Activated naive CD8-positive, alpha-beta T cell (primary cell): Measurements from ENCODE around the gene BCO2.

Source experiments
- H3K27ac Mint-ChIP-seq: one replicate; pipeline ENCODE4 v1.8.0; 2021; ENCODE audit warnings: mixed read lengths
- H3K27me3 Mint-ChIP-seq: one replicate; pipeline ENCODE4 v1.8.0; 2021; ENCODE audit warnings: mixed read lengths
- H3K36me3 Mint-ChIP-seq: one replicate; pipeline ENCODE4 v1.8.0; 2021; ENCODE audit warnings: mixed read lengths
- H3K4me1 Mint-ChIP-seq: one replicate; pipeline ENCODE4 v1.8.0; 2021; ENCODE audit warnings: low read depth, mixed read lengths
- H3K4me3 Mint-ChIP-seq: one replicate; pipeline ENCODE4 v1.8.0; 2021; ENCODE audit warnings: mild to moderate bottlenecking, mixed read lengths
- H3K9me3 Mint-ChIP-seq: one replicate; pipeline ENCODE4 v1.8.0; 2021; ENCODE audit warnings: low read depth, mixed read lengths

BCO2 gene

DNA sequence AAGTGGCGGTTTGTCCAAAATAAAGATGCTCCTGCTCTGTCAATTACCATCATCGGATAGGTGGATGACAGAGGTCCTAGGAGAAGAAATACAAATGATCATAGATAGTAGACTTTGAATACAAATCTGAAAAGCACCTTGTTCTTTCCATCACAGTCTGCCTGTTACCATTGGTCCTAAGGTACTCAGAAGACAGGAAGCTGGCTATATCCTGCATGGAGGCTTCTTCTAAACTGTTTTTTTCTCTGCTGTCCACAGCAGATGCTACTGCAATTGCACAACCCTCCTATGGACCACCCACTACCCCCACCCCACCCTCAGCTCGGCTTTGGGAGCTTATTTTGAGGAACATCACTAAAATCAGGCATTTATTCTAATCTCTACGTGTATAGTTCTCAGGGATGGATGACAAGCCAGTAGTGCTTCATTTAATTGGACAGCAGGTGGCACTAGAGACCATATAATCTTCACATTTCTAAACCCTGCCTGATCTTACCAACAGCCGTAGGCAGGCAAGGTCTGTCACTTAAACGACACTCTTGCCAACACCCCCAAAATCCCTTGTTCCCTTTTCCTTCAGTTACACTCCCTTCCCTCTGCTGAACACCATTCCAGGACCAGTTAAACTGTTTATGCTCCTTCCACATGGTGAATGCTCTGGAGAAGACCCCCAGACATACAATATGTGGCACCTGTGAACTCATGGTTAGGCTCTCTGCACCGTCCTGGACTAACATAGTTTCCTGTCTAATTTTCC lies 44.3 kb downstream of the BCO2 start:
- Mint-ChIP-seq H3K4me3 (no peak overlapping the region), H3K27me3 (no peaks in the 10 kb centered on the region), H3K9me3 (no peaks in the 10 kb centered on the region)

DNA sequence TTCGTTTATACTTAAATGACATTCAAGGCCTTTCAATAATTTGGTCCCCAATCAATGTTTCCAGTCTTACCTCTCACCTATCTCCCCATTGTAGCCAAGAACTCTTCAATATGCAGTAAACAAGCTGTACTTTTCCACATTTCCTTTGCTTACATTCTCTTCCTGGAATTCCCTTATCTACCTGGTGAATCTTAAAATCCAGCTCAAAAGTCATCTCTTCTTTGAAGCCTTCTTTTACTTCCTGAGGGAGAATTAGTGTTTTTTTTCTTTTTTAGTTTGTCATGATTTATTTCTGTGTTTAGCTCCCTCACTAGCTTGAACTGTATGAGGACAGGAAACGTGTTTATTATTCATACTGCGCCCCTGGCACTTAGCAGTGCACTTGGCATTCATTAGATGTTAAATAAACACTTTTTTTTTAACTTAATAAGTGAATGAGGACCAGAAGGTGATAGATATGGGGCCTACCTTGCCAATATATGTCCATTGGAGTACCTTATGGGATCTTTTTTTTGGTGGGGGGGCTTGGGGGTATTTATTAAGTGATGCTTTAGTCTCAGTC lies 46.0 kb downstream of the BCO2 start:
- peaks cover 2% of the 10 kb centered on the region for H3K4me1 Mint-ChIP-seq
- no peaks in the 10 kb centered on the region for H3K36me3 Mint-ChIP-seq
- no peaks in the 10 kb centered on the region for H3K27me3 Mint-ChIP-seq
- H3K27ac Mint-ChIP-seq = no peak overlapping the region
- no peak overlapping the region for H3K4me3 Mint-ChIP-seq
- H3K9me3 Mint-ChIP-seq = no peaks in the 10 kb centered on the region

More for the DNA sequence above, 44.3 kb downstream of the BCO2 start:
- no peak overlapping the region for H3K27ac Mint-ChIP-seq
- peaks cover 2% of the 10 kb centered on the region for H3K4me1 Mint-ChIP-seq
- H3K36me3 Mint-ChIP-seq = no peaks in the 10 kb centered on the region

DNA sequence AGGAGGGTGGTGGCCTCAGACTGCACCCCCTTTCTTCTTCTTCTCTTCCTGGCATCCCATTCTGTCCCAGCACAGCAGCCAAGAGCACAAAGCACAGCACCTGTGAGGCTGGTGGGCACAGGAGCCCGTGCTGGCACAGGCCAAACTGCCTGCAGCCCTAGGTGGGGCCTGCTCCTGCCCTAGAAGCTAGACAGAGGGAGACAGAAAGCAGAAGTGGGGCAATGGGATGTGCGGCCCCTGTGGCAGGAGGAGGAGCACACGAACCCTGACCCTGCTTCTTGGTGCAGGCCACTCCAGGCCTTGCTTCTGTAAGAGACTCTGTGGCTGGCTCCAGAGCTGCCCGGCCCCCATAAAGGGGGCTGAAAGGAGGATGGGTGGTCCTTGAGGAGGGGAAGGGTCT lies 47.0 kb downstream of the BCO2 start:
- H3K27ac Mint-ChIP-seq = no peak overlapping the region
- no peaks in the 10 kb centered on the region for H3K9me3 Mint-ChIP-seq
- H3K27me3 Mint-ChIP-seq = no peaks in the 10 kb centered on the region
- peaks cover 7% of the 10 kb centered on the region for H3K4me1 Mint-ChIP-seq
- H3K36me3 Mint-ChIP-seq = no peaks in the 10 kb centered on the region
- H3K4me3 Mint-ChIP-seq = no peak overlapping the region

DNA sequence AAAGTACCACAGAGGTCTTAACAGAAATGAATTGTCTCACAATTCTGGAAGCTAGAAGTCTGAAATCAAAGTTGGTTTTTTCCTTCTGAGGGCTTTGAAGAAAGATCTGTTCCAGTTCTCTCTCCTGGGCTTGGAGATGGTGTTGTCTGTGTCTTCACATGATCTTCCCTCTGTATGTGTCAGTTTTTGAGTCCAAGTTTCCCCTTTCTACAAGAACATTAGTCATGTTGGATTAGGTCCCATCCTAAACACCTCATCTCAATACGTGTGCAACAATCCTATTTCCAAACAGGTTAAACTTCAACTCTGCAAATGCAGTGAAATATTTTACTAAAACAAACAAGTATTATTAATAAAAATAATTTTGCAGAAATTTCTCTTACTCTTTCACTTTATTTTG lies 47.8 kb downstream of the BCO2 start:
- Mint-ChIP-seq H3K27ac (no peak overlapping the region), H3K27me3 (no peaks in the 10 kb centered on the region), H3K4me3 (no peak overlapping the region), H3K36me3 (no peaks in the 10 kb centered on the region), H3K9me3 (no peaks in the 10 kb centered on the region), H3K4me1 (peaks cover 15% of the 10 kb centered on the region)

DNA sequence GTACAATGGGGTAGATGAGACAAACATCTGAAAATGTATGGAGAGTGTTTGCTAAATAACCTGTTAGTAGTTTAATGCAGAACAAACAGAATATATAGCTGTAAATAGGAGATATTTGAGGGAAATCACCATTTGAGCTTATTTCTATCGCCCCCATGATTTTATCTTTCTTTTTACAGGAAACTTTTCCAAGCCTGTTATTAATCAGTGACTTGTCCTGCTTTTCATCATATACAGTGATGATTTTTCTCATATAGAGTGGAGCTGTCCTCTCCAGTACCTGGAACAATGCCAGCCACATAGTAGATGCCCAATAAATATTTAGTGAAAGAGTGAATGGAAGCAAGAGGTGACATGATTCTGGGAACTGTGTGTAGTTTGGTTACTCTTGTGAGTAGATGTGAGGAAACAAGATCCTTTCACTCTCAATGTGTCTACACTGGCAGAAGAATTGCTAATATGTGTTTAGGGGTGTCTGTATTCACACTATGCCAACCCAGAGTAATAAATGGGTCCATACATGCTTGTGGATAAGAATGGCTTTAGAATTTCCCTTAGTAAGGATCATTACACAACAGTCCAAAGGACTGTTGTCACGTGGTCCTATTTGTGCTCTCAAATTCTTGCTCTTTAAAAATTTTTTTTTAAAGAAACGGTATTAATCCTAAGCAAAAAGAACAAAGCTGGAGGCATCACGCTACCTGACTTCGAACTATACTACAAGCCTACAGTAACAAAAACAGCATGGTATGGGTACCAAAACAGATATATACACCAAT lies 48.6 kb downstream of the BCO2 start:
- Mint-ChIP-seq H3K4me3 (no peak overlapping the region), H3K27ac (no peak overlapping the region), H3K4me1 (peaks cover 20% of the 10 kb centered on the region), H3K27me3 (no peaks in the 10 kb centered on the region), H3K36me3 (no peaks in the 10 kb centered on the region), H3K9me3 (no peaks in the 10 kb centered on the region)

DNA sequence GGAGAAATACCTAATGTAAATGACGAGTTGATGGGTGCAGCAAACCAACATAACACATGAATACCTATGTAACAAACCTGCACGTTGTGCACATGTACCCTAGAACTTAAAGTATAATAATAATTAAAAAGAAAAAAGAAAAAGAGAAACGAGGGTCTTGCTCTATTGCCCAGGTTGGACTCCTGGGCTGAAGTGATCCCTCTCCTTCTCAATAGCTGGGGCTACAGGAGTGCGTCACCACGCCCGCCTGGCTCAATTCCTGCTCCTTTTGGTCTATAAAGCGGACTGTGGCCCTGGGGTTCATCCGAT lies 50.4 kb downstream of the BCO2 start:
- Mint-ChIP-seq H3K36me3 (peaks cover 7% of the 10 kb centered on the region), H3K27me3 (no peaks in the 10 kb centered on the region), H3K27ac (peak overlapping the region; percentile 91), H3K9me3 (no peaks in the 10 kb centered on the region), H3K4me3 (peak overlapping the region; percentile 92), H3K4me1 (peaks cover 18% of the 10 kb centered on the region)

DNA sequence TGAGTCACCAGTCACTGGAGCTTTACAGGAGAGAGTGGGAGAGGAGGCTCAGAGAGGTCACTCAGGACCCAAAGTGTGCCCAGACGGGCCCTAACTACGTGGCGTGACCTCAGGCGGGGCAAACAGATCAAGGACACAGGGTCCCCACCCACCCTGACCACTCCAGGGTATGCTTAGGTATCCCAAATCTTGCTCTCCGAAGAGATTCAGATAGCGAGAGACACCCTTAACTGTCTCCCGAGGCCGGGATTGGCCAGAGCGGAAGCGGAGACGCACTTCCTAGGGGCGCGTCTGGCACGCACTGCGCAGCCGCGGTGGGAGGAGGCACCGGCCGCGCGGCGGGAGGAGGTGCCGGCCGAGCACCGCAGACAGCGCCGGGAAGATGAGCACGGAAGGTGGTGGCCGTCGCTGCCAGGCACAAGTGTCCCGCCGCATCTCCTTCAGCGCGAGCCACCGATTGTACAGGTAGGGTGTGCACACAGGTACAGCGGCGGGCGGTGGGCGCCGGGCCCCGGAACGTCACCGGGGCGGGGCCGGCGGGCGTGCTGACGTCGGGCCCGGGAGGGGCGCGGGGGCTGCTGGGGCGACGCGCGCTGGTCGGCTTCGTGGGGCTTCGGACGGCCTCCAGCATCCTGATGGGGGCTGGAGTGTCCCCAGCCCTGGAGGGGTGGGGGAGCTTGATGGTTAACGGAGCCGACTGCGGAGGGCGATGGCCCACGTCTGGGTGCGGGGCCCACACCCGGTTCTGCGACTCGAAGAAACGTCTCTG lies 50.9 kb downstream of the BCO2 start, which contains the start of gene PTS:
TSS of gene PTS (plus strand) at position 367 of the 769 bp plus-strand sequence. CDS start at position 383, 16 bp downstream.
- peaks cover 20% of the 10 kb centered on the region for H3K4me1 Mint-ChIP-seq
- H3K4me3 Mint-ChIP-seq = peak within 1 kb of the TSS; percentile 92
- H3K36me3 Mint-ChIP-seq = peaks cover 10% of the 10 kb centered on the region
- H3K27ac Mint-ChIP-seq = peak within 1 kb of the TSS; percentile 91
- H3K9me3 Mint-ChIP-seq = no peaks in the 10 kb centered on the region
- no peaks in the 10 kb centered on the region for H3K27me3 Mint-ChIP-seq

DNA sequence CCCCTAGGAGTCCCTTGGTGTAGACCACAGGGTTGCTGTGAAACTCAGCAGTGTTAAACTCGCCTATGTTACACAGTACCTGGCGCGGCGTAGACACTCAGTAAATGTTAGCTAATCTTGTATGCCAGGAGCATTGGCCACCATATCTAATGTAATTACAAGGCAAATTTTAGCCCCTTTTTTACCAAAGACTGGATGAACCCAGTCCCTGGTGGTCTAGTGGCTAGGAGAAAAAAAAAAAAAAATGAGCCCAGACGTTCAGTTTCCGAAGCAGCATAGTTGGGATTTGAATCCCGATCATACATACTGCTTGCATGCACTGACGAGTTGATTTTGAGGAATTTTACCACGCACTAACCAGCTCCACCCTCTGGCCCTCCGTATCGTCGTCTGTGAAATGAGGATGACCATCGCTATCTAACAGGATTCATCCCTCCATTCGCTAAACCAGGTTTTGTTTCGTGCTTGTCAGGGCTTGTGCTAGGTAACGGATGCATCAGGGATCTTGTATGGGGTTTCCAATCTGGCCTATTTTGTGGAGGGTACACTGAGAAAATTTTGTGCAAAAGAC lies 51.6 kb downstream of the BCO2 start:
- Mint-ChIP-seq H3K27me3 (no peaks in the 10 kb centered on the region), H3K4me3 (peak overlapping the region; percentile 92), H3K9me3 (no peaks in the 10 kb centered on the region), H3K27ac (peak overlapping the region; percentile 88), H3K4me1 (peaks cover 20% of the 10 kb centered on the region), H3K36me3 (peaks cover 11% of the 10 kb centered on the region)

DNA sequence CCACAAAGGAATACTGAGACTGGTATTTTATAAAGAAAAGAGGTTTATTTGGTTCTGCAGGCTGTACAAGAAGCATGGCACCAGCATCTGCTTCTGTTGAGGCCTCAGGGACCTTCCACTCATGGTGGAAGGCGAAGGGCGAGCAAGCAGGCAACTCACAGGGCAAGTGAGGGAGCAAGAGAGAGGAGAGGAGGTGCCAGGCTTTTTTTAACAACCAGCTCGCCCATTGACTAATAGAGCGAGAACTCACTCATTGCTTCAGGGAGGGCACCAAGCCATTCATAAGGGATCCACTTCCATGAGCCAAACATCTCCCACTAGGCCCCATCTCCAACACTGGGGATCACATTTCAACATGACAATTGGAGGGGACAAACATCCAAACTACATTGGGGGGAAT lies 52.2 kb downstream of the BCO2 start:
- Mint-ChIP-seq H3K27ac (peak overlapping the region; percentile 88), H3K4me3 (peak overlapping the region; percentile 92), H3K36me3 (peaks cover 11% of the 10 kb centered on the region), H3K9me3 (no peaks in the 10 kb centered on the region), H3K4me1 (peaks cover 20% of the 10 kb centered on the region), H3K27me3 (no peaks in the 10 kb centered on the region)

DNA sequence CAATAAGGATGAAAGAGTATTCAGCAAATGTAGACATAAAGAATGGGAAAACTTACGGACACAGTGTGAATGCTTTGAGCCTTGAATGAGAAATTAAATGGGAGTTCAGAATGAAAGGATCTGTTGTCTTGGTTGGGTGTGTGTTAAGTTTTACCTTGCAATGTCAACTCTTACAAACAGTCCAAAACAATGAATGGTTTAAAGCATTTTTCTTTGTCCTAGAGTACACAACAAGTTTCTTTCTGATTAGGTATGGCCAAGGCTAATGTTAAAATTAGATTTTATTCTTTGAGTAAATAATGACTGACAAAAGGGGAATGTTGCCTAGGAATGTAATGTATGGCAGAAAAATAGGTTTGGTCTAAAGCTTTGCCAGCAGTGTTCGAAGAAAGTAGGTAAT lies 53.4 kb downstream of the BCO2 start:
- Mint-ChIP-seq H3K9me3 (no peaks in the 10 kb centered on the region), H3K4me1 (peaks cover 20% of the 10 kb centered on the region), H3K4me3 (no peak overlapping the region), H3K27ac (no peak overlapping the region), H3K36me3 (peaks cover 11% of the 10 kb centered on the region), H3K27me3 (no peaks in the 10 kb centered on the region)

DNA sequence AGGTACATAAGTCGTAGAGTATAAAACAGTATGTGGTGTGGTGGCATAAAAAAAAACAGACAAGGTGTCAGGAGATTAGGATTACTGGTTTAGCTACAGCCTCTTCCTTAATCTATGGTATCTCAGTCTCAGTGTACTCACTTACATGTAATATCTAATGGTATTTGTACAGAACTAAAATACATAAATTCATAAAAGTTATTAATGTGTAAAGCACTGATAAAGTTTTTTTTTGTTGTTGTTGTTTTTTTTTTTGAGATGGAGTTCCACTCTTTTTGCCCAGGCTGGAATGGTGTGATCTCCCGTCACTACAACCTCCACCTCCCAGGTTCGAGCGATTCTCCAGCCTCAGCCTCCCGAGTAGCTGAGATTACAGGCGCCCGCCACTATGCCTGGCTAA lies 53.8 kb downstream of the BCO2 start:
- Mint-ChIP-seq H3K36me3 (peaks cover 11% of the 10 kb centered on the region), H3K27ac (no peak overlapping the region), H3K27me3 (no peaks in the 10 kb centered on the region), H3K4me1 (peaks cover 20% of the 10 kb centered on the region), H3K9me3 (no peaks in the 10 kb centered on the region), H3K4me3 (no peak overlapping the region)

DNA sequence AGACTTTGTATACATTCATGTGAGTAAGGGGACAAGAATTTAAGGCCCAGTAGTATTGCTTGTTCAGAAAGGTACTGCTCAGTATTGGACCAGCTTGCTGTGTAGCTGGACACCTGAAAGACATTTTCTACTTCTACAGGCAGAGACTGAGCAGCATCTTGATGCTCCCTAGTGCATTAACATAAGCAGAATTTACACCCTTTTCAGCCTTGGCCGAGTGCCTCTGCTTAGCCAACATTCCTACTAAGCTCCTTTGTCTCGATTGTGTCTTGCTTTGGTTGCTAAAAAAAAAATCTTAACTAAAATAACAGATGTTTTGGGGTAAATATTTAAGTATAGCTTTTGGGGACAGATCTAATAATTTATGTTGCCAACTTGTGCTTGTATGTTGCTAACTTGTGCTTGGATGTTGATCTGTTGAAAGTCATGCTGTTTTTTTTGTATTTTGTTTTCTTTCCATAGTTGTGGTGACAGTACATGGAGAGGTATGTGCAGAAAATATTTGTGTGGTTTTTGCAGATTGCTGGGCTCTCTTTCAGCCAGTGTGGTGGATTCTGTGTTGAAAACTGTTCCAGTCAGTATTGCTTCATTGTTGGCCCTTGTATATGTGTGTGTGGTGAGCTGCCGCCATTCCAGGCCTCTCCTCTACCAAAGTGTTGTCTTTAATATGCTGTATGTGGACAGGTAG lies 54.6 kb downstream of the BCO2 start:
- Mint-ChIP-seq H3K4me1 (peaks cover 20% of the 10 kb centered on the region), H3K27me3 (no peaks in the 10 kb centered on the region), H3K36me3 (peaks cover 11% of the 10 kb centered on the region), H3K27ac (no peak overlapping the region), H3K9me3 (no peaks in the 10 kb centered on the region), H3K4me3 (no peak overlapping the region)

DNA sequence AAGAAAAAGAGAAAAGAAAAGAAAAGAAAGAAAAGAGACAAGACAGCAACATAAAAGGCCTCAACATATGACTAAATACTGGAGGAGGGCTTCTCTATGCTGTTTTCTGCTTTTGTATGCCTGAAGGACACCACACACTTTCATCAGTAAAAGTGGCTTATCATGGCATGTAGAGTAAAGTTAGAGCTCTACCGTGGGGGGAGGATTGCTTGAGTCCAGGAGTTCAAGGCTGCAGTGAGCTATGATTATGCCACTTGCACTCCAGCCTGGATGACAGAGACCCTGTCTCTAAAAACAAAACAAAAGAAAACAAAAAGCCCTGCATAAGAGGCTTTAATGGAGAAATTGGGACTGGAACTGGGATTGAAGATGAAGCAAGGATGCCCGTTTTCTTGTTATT lies 56.6 kb downstream of the BCO2 start:
- Mint-ChIP-seq H3K27me3 (no peaks in the 10 kb centered on the region), H3K9me3 (no peaks in the 10 kb centered on the region), H3K4me3 (no peak overlapping the region), H3K36me3 (peaks cover 18% of the 10 kb centered on the region), H3K4me1 (peaks cover 18% of the 10 kb centered on the region), H3K27ac (no peak overlapping the region)

DNA sequence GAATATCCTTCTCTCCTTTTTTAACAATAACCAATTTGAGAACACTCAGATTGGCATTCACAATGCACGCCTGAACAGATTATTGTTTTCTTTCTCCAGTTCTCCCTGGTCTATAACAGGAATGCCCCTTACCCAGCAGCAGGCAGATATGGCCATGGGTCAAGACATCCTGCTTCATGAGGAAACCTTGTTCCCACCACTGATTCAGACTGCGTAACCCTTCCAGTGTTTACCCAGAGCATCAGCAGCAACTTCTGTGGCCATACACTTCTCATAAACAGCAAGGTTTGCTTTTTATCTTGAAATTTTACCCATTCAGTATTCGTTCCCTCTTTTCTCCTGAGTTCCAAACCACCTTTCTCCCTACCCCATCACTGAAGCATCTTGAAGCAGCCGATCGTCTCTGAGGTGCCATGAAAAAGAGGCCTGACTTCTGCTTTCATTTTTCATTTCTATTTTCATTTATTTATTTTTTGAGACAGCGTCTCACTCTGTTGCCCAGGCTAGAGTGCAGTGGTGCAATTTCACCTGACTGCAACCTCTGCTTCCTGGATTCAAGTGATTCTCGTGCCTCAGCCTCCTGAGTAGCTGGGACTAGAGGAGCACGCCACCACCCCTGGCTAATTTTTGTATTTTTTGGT lies 60.6 kb downstream of the BCO2 start:
- peaks cover 24% of the 10 kb centered on the region for H3K36me3 Mint-ChIP-seq
- no peaks in the 10 kb centered on the region for H3K9me3 Mint-ChIP-seq
- H3K4me3 Mint-ChIP-seq = no peak overlapping the region
- peaks cover 2% of the 10 kb centered on the region for H3K4me1 Mint-ChIP-seq
- H3K27ac Mint-ChIP-seq = no peak overlapping the region
- no peaks in the 10 kb centered on the region for H3K27me3 Mint-ChIP-seq
